ENCODE measurements around the gene MAGEF1. TPM values are rescaled to one million over a fixed set of nuclear protein-coding genes. Genes with fewer than 3 reads are reported as not detected.

Gene MAGEF1
- total RNA-seq, 1 donor from 2014 or later, result 47.5 TPM

DNA sequence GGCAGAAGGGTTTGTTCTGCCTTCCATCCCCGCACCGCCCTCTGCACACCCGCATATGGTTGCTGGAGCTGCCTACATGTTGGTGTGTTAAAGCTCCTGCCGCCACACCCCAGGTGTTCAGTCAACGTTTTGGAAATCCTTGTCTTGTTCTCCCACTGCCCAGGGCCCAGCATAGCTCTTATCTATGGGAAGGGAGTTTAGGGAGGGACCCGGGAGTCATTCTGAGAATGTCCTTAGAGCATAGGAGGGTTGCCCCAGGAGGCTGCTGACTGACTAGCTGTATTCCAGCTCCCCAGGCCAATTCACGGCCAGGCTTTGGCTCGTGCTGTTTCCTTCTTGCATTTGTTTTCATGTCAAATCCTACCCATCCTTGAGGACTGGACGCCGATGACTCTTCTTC is 46.8 kb downstream of the MAGEF1 start:
- Mint-ChIP-seq H3K36me3 (ENCODE audit: unreplicated experiment) (no peaks in the 10 kb centered on the region), H3K27ac (ENCODE audit: unreplicated experiment) (no peak overlapping the region), H3K4me3 (ENCODE audit: unreplicated experiment) (no peak overlapping the region), H3K4me1 (ENCODE audit: unreplicated experiment) (peaks cover 18% of the 10 kb centered on the region), H3K9me3 (ENCODE audit: unreplicated experiment) (no peaks in the 10 kb centered on the region), H3K27me3 (ENCODE audit: unreplicated experiment) (peaks cover 32% of the 10 kb centered on the region)
- DNase-seq (ENCODE audit: extremely low spot score, unreplicated experiment), result no peak
- TF ChIP-seq, protein P1, sequence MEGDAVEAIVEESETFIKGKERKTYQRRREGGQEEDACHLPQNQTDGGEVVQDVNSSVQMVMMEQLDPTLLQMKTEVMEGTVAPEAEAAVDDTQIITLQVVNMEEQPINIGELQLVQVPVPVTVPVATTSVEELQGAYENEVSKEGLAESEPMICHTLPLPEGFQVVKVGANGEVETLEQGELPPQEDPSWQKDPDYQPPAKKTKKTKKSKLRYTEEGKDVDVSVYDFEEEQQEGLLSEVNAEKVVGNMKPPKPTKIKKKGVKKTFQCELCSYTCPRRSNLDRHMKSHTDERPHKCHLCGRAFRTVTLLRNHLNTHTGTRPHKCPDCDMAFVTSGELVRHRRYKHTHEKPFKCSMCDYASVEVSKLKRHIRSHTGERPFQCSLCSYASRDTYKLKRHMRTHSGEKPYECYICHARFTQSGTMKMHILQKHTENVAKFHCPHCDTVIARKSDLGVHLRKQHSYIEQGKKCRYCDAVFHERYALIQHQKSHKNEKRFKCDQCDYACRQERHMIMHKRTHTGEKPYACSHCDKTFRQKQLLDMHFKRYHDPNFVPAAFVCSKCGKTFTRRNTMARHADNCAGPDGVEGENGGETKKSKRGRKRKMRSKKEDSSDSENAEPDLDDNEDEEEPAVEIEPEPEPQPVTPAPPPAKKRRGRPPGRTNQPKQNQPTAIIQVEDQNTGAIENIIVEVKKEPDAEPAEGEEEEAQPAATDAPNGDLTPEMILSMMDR (IDR thresholded peaks at IDR 0.05), result no peak

DNA sequence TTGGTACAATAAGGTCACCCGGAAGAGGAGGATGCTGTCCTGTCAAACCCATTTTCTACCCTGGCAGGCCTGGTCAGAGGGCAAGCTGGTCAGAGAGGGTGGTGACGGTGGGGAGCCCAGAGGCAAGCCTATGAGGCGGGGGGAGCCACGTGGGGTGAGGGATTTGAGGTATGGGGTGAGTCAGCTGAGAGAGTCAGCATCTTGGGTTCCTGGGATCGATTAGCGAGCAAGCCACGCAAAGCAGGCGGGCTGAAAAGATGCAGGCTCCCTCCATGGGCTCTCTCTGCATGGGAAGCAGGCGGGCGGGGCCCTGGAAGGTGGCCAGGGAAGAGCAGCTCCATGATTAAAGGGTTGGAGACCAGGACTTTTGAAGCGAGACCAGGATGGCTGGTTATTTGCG is 48.1 kb downstream of the MAGEF1 start:
- Mint-ChIP-seq H3K36me3 (ENCODE audit: unreplicated experiment) (no peaks in the 10 kb centered on the region), H3K9me3 (ENCODE audit: unreplicated experiment) (no peaks in the 10 kb centered on the region), H3K4me3 (ENCODE audit: unreplicated experiment) (no peak overlapping the region), H3K27ac (ENCODE audit: unreplicated experiment) (no peak overlapping the region), H3K4me1 (ENCODE audit: unreplicated experiment) (peaks cover 31% of the 10 kb centered on the region), H3K27me3 (ENCODE audit: unreplicated experiment) (peaks cover 22% of the 10 kb centered on the region)
- TF ChIP-seq, protein P1 (IDR thresholded peaks at IDR 0.05), result no peak
- no peak for DNase-seq (ENCODE audit: extremely low spot score, unreplicated experiment)

DNA sequence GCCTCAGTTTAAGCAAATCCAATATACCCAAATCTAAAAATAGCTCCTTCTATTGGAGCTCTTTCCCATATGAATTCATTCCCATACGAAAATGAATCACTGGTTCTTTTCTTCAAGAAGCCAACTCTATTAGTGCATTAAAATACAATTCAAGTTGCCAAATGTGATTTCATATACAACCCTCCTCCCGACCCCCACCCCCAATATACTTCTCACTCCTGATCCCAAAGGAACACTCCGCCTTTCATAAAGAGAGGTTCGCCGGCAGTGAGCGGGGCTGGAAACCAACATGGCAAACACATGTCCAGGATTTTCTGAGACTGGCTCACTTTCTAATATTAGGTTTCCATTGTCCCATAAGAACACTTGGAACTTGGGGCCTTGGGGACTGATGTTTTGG is 48.5 kb downstream of the MAGEF1 start:
- Mint-ChIP-seq H3K27me3 (ENCODE audit: unreplicated experiment) (peaks cover 18% of the 10 kb centered on the region), H3K27ac (ENCODE audit: unreplicated experiment) (no peak overlapping the region), H3K4me1 (ENCODE audit: unreplicated experiment) (peaks cover 35% of the 10 kb centered on the region), H3K4me3 (ENCODE audit: unreplicated experiment) (no peak overlapping the region), H3K36me3 (ENCODE audit: unreplicated experiment) (no peaks in the 10 kb centered on the region), H3K9me3 (ENCODE audit: unreplicated experiment) (no peaks in the 10 kb centered on the region)
- no peak for DNase-seq (ENCODE audit: extremely low spot score, unreplicated experiment)
- TF ChIP-seq, protein P1 (IDR thresholded peaks at IDR 0.05), result no peak

DNA sequence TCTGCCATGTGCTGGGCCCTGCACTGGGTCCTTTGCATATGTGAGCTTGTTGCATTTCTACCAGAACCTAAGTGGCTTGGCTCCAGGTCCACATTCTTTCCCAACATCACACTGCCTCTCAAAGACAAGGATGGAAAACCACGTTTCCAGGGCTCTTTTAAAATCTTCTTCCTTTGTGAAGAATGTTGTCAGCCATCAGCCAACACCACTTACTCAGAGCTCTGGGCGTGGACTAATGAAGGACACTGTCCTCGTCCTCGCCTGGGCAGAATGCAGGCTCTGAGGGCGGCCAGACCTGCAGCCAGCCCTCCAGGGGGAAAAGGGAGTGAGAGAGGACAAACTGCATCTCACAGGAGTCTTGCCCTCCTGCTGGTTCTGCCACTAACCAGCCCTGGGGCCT is 49.7 kb downstream of the MAGEF1 start:
- Mint-ChIP-seq H3K4me1 (ENCODE audit: unreplicated experiment) (peaks cover 40% of the 10 kb centered on the region), H3K27me3 (ENCODE audit: unreplicated experiment) (peaks cover 12% of the 10 kb centered on the region), H3K27ac (ENCODE audit: unreplicated experiment) (no peak overlapping the region), H3K9me3 (ENCODE audit: unreplicated experiment) (no peaks in the 10 kb centered on the region), H3K36me3 (ENCODE audit: unreplicated experiment) (no peaks in the 10 kb centered on the region), H3K4me3 (ENCODE audit: unreplicated experiment) (no peak overlapping the region)
- DNase-seq (ENCODE audit: extremely low spot score, unreplicated experiment), result no peak
- TF ChIP-seq, protein P1 (IDR thresholded peaks at IDR 0.05), result no peak

DNA sequence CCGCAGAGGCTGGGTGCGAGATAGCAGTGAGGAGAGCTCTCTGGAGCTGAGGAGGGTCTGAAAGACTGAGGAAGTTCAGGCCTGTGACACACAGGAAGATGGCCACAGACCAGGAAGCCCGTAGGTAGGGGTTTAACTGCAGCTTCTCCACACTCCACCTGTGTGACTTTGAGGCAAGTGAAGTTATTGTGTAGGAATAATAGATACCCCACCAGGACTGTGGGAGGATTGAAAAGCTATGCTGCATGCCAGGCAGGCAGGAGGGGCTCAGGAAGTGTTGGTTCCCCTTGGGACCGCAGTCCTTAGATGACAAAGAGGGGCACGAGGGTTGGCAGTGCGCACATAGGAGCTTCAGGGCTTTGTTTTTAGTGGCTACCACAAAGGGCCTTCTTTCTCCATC is 50.9 kb downstream of the MAGEF1 start:
- Mint-ChIP-seq H3K4me3 (ENCODE audit: unreplicated experiment) (no peak overlapping the region), H3K27ac (ENCODE audit: unreplicated experiment) (no peak overlapping the region), H3K27me3 (ENCODE audit: unreplicated experiment) (no peaks in the 10 kb centered on the region), H3K36me3 (ENCODE audit: unreplicated experiment) (no peaks in the 10 kb centered on the region), H3K9me3 (ENCODE audit: unreplicated experiment) (no peaks in the 10 kb centered on the region), H3K4me1 (ENCODE audit: unreplicated experiment) (peaks cover 50% of the 10 kb centered on the region)
- TF ChIP-seq, protein P1 (IDR thresholded peaks at IDR 0.05), result no peak
- DNase-seq (ENCODE audit: extremely low spot score, unreplicated experiment), result no peak

Other genes starting within 250 kb of the MAGEF1 start
- 10.6 and 11.4 TPM in 2 replicates for gene EPHB3, start 150.3 kb downstream of the MAGEF1 start, total RNA-seq
- 53.5 and 58.2 TPM in 2 replicates for gene VPS8, start 100.1 kb upstream of the MAGEF1 start, total RNA-seq

All from osteocyte (in vitro differentiated cells).